Omental fat pad (tissue), 4 donors: ENCODE results near the gene SOBP. TPM values are rescaled to one million over a fixed set of nuclear protein-coding genes. Genes with fewer than 3 reads are reported as not detected.

ENCODE experiments used
- ATAC-seq: fragments of 150-250 bp; one replicate; pipeline ENCODE4 v1.9.1; 2016; ENCODE audit warnings: mild to moderate bottlenecking, moderate library complexity; ENCODE audit not compliant: low FRiP score
- DNase-seq: peaks from one replicate; pipeline ENCODE4 v3.0.0-alpha.2; 2019; ENCODE audit warnings: low spot score
- total RNA-seq, 4 donors: library from RNA; depleted of rRNA; stranded (reverse); fragments of >200 nt; gene quantifications; one replicate each; pipeline ENCODE4 v1.1.0, GENCODE V29; 2016
- TF ChIP-seq, protein P1 (sequence below), 3 donors: fragments of 450-650 bp; IDR thresholded peaks; one replicate each; pipeline ENCODE4 v1.5.1; 2016 to 2017; ENCODE audit warnings: antibody characterized with exemption in 3 of 3, mild to moderate bottlenecking in 3 of 3, moderate library complexity in 2 of 3

SOBP gene
- total RNA-seq, 4 donors from 2014 or later, result 1.9 to 9.6 (median 4.0) TPM

DNA sequence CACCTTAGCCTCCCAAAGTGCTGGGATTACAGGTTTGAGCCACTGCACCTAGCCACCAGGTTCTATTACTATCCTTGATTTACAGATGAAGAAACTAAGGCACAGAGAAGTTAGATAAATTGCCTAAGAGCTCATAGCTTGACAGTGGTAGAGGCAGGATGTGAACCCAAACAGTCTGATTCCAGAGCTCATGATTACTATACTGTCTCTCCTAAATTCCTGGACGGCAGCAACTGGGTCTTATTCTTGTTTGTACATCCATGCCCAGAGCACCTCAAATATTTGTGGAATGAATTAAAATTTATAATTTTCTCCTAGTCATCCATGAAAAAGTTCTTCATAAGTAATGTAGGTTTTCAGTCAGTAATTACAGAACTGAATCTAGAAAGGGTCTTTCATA lies 45.6 kb upstream of the SOBP start:
- ATAC-seq (no peak), DNase-seq (no peak)
- TF ChIP-seq, protein P1, sequence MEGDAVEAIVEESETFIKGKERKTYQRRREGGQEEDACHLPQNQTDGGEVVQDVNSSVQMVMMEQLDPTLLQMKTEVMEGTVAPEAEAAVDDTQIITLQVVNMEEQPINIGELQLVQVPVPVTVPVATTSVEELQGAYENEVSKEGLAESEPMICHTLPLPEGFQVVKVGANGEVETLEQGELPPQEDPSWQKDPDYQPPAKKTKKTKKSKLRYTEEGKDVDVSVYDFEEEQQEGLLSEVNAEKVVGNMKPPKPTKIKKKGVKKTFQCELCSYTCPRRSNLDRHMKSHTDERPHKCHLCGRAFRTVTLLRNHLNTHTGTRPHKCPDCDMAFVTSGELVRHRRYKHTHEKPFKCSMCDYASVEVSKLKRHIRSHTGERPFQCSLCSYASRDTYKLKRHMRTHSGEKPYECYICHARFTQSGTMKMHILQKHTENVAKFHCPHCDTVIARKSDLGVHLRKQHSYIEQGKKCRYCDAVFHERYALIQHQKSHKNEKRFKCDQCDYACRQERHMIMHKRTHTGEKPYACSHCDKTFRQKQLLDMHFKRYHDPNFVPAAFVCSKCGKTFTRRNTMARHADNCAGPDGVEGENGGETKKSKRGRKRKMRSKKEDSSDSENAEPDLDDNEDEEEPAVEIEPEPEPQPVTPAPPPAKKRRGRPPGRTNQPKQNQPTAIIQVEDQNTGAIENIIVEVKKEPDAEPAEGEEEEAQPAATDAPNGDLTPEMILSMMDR (IDR thresholded peaks at IDR 0.05), result no peak

DNA sequence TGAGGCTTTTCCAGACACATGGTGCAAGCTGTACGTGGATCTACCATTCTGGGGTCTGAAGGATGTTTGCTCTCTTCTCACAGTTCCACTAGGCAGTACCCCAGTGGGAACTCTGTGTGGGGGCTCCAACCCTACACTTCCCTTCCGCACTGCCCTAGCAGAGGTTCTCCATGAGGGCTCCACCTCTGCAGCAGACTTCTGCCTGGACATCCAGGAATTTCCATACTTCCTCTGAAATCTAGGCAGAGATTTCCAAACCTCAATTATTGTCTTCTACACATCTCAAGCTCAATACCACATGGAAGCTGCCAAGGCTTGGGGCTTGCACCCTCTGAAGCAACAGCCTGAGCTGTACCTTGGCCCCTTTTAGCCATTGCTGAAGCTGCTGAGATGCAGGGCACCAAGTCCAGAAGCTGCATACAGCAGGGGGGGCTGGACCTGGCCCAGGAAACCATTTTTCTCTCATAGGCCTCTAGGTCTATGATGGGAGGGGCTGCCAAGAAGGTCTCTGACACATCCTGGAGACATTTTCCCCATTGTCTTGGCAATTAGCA lies 42.2 kb upstream of the SOBP start:
- DNase-seq (no peak), ATAC-seq (no peak)

DNA sequence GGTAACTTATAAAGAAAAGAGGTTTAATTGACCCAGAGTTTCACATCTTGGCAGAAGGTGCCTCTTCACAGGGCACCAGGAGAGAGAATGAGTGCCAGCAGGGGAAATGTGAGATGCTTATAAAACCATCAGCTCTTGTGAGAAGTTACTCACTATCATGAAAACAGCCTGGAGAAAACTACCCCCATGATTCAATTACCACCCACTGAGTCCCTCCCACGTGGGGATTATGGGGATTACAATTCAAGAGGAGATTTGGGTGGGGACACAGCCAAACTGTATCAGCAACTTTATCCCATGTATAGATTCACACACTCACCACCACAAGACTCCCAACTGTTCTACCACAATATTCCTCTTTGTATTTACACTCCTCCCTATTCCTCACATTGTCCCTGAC lies 41.1 kb upstream of the SOBP start:
- TF ChIP-seq, protein P1 (IDR thresholded peaks at IDR 0.05), result no peak
- DNase-seq (no peak), ATAC-seq (no peak)

More for the DNA sequence above, 42.2 kb upstream of the SOBP start:
- TF ChIP-seq, protein P1 (IDR thresholded peaks at IDR 0.05), result no peak

DNA sequence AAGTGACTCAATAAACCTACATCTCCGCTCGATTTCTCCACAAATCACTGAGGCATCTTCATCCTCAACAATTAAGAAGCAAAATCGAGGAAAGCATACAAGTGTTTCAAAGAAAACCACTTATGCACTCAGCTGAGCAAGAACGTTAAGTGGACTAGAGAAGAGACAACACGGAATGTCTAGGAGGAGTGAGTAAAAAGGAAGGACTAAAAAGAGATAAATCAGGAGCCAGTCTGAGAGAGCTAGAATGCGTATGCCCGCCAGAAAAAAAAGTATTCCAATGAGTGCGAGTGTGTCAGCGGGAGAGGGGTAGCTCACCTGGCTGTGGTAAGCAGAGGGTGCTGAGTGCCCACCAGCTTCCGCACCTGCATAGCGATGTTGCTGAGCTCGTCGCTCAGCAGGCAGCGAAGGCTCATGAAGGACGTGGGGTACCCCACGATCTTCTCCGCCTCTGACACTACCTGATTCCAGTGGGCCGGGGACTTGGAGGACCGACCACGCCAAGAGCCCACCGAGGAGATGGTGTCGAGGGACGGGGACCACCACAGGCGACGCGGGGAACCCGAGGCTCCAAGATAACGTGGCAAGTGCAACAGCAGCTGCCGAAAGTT lies 31.1 kb upstream of the SOBP start:
- TF ChIP-seq, protein P1 (IDR thresholded peaks at IDR 0.05), result no peak
- ATAC-seq, result peak; percentile 9
- no peak for DNase-seq

DNA sequence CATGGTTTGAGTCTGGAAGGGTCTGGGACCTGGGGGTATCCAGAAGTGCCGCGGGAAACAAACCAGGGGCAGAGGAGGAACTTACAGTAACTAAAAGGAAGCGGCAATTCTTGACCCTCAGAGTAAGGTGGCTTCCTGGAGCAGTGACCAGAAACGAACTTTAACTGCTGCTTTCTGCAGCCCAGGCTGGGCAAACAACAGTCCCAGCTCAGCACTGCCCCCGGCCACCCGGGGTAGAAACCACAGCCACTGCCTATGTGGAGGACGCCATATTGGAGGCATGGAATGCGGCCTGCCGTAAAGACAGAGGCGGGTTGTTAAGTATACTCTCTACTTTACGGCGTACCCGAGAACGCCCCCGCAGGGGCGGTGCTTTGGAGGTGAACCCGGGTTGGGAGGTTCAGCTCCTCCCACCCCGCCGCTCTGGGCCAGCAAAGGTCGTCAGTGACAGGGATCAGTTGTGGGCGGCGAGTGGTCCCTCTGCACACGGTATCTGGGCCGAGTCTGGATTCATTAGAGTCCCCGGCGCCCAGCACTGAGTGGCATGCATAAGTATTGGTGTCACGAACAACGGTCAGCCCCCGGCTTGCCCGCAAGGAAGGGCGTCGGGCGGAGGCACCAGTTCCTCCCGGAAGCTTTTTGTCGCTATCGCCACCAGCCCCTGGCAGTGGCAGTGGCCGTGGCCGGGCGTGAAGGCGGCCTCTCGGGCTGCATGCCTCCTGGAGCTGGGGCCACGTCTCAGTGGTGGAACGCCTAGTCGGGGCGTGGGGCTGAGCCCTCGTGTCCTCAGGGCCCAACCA lies 30.4 kb upstream of the SOBP start, which contains the start of gene PDSS2:
Gene PDSS2, minus strand, starts transcription at position 282 of the 800 bp plus-strand sequence. Its CDS starts 279 bp downstream, at position 3.
- TF ChIP-seq, protein P1 (IDR thresholded peaks at IDR 0.05), result no peak
- peak; percentile 100 for ATAC-seq
- DNase-seq, result peak; percentile 100

DNA sequence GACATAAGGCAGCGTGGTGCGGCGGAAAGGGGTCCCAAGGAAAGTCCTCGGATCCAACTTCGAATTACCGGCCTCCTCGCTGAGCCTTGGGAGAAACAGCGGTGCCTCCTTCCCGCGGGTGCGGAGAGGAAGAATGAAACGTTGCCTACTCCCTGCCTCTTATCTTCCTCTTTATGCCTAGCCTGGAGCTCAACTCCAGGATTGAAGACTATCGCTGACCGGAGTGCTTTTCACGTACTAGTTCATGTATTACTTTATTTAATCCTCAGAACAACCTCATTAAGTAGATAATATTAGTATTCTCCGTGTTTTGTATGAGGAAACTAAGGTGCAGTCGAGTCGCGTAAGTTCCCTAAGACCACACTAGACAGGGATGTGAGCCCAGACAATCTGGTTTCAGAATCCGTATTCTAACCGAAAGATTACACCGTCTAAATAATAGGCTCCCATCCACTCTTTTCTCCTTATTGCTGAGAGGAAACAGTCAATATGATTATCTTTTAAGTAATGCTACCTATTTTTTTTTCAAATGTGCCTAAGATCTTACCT lies 29.8 kb upstream of the SOBP start:
- no peak for DNase-seq
- TF ChIP-seq, protein P1 (IDR thresholded peaks at IDR 0.05), result no peak
- no peak for ATAC-seq
